Keratinocyte (primary cell): ENCODE measurements around the gene RPH3AL.

Source experiments
- EZH2 ChIP-seq: IDR thresholded peaks from one replicate; pipeline ENCODE4 v1.6.1; 2012; ENCODE audit warnings: inconsistent platforms, mild to moderate bottlenecking, low read length, moderate library complexity
- TF ChIP-seq, protein P1 (sequence below), 3 experiments: IDR thresholded peaks in 1 of 3; conservative IDR thresholded peaks in 1 of 3; optimal IDR thresholded peaks in 1 of 3; 2 replicates in 2 of 3; 3 replicates in 1 of 3; pipeline versions ENCODE3 to v1.5.1; 2011; ENCODE audit warnings: low read length in 3 of 3, mild to moderate bottlenecking in 3 of 3, moderate library complexity in 2 of 3, control low read depth in 1 of 3, inconsistent platforms in 1 of 3; ENCODE audit not compliant: insufficient read depth in 2 of 3; ENCODE audit errors: extremely low read depth in 1 of 3

DNA sequence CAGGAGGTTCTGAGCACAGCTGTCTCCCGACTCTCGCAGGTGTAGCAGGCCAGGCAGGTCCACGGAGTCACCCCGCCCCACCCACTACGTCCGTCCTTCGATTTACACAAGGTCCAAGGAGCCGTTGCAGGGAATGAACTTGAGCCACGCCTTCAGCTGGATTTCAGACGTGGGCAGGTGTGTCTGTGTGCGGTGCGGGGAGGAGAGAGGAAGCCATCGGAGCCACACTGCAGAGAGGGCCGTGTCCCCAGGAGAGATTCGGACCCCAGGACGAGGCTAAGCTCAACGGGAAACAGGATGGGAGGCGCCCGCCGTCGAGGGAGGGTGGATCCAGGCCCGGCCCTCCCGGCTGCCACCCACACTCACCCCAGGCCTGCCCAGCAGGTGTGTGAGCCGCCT lies 50.3 kb downstream of the RPH3AL start:
- TF ChIP-seq, protein P1, sequence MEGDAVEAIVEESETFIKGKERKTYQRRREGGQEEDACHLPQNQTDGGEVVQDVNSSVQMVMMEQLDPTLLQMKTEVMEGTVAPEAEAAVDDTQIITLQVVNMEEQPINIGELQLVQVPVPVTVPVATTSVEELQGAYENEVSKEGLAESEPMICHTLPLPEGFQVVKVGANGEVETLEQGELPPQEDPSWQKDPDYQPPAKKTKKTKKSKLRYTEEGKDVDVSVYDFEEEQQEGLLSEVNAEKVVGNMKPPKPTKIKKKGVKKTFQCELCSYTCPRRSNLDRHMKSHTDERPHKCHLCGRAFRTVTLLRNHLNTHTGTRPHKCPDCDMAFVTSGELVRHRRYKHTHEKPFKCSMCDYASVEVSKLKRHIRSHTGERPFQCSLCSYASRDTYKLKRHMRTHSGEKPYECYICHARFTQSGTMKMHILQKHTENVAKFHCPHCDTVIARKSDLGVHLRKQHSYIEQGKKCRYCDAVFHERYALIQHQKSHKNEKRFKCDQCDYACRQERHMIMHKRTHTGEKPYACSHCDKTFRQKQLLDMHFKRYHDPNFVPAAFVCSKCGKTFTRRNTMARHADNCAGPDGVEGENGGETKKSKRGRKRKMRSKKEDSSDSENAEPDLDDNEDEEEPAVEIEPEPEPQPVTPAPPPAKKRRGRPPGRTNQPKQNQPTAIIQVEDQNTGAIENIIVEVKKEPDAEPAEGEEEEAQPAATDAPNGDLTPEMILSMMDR (optimal IDR thresholded peaks at IDR 0.05 in 1 of 3, IDR thresholded peaks at IDR 0.05 in 1 of 3, conservative IDR thresholded peaks at IDR 0.05 in 1 of 3; ENCODE audit: extremely low read depth in 1 of 3, insufficient read depth in 2 of 3, low read length in 3 of 3): no peak
- TF ChIP-seq EZH2: no peak
